HG02943 (cell line): ENCODE measurements around the gene TMEM92.
"Not testable (repeated sequence)": the region's sequence is repeated elsewhere in the genome, so short reads cannot be mapped to it uniquely, and the experiment has no call there.

Experiments used
- ATAC-seq: cut with Tn5 transposase; IDR thresholded peaks from one replicate; pipeline ENCODE4 v1.9.1; 2021; ENCODE audit warnings: mild to moderate bottlenecking, low read depth, moderate library complexity; ENCODE audit not compliant: unreplicated experiment

Gene TMEM92

DNA sequence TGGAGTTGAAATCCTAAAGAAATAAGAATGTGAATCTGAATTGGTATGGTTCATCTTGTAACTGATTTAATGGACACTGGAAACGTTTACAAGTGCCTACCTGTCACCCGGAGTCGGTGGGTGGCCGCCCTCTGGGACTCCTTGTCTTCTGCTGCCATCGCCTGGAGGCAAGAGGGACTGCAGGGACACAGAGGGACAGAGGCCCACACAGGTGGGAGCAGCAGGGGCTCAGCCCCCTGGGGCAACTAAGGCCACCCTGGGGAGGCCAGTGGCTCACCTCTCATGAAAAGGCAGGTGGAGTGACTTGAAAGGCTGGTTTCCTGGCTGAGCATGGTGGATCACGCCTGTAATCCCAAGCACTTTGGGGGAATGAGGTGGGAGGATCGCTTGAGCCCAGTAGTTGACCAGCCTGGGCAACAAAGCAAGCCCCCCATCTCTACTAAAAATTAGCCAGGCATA lies 23.2 kb downstream of the TMEM92 start:
- no peak for ATAC-seq

DNA sequence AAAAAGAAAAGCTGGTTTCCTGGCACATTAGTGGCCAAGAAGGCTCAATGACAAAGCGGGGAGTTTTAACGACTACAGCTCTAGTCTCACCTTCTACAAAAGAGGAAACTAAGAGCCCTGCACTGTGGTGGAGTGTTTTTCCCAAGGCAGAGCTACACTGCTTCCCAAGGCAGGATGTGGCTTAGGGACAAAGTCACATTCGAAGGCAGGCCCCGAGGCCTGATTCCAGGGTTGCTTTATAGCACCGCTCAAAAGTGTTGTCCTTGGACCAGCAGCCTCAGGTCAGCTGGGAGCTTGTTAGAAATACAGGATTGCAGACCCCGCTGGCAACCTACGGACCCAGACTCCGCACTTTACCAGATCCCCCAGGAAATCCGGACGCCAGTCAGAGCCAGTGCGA lies 23.8 kb downstream of the TMEM92 start:
- ATAC-seq: no peak

DNA sequence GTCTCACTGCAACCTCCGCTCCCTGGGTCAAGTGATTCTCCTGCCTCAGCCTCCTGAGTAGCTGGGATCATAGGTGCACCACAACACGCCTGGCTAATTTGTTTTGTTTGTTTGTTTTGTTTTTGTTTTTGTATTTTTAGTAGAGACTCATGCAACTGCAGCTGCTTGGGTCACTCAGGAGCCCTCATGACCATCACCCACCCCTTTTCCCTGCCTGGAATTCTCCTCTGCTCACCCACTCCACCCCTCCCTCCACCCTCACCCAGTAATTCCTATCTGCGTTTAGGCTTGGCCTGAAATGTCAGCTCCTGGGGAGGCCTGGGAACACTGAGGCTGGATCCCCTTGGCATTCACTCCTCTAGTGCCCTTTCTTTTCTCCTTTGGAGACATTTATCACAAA lies 25.5 kb downstream of the TMEM92 start:
- no peak for ATAC-seq

DNA sequence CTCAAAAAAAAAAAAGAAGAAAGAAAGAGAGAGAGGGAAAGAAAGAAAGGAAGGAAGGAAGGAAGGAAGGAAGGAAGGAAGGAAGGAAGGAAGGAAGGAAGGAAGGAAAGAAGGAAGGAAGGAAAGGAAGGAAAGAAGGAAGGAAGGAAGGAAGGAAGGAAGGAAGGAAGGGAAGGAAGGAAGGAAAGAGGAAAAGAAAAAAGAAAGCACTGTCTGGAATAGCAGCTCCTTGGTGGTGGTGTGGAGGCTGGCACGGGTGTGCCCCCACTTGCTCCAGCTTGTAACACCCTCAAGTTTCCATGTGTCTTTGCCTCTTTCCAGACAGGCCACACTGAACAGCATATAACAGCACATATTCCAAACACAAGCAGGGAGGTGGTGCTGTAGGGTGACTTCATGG lies 26.6 kb downstream of the TMEM92 start:
- not testable (repeated sequence) for ATAC-seq

DNA sequence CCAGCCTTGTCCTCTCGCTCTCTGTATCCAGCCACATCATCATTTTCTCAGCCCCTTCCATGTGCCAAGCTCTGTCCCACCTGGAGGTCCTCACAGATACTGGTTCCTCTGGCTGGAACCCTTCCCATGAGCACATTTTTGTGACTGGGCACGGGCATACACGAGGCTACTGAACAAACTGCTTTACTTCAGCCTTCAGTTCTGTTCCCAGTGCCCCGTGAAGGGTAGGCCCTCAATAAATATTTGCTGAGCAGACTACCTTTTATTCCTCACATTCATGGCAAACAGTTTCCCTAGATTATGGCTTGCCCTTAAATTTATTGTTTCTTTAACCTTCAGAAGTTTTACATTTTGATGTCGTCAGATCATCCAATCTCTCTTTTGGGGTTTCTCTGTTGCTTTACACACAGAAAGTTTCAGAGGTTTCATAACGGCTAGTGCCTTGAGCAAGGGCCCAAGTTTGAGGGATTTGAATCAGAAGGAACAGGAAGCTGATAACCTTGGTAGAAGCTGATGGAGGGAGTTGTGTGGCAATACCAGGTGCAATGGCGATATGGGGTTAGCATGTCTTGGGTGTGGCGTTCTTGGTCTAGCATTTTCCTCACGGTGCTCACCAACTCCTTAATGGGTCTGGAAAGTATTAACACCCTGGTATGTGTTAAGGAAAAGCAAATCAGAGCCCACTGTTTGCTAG lies 27.8 kb downstream of the TMEM92 start:
- ATAC-seq: no peak

DNA sequence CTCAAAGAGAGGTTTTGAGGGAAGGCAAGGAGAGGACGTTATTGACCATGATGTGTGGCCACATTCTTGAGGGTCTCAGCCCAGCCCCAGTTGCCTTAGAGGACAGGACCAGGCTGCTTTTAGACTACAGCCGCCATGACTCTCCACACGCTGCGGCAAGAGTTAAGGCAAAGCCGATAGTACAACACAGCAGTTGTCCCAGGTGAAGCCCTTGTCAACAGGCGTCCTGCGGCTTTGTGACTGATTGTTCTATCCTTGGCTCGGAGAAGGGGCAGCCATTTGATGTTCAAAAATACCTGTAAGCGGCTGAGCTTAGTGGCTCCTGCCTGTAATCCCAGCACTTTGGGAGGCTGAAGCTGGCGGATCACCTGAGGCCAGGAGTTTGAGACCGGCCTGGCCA lies 28.8 kb downstream of the TMEM92 start:
- no peak for ATAC-seq

DNA sequence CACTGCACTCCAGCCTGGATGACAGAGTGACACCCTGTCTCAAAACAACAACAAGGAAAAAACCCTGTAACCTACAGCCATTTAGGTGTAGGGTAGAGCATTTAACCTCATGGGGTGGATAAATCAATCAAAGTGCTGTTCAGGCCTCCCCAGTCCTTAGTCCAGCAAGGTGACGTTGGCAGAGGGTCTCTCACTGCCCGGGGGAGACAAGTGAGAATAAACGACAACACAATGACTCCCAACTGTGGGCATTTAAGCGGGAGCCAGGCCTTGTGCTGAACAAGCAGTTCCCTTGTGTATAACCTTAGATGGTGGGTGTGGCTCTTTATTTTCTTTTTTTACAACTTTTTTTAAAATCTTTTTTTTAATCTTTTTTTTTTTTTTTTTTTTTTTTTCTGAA lies 29.3 kb downstream of the TMEM92 start:
- ATAC-seq: no peak

DNA sequence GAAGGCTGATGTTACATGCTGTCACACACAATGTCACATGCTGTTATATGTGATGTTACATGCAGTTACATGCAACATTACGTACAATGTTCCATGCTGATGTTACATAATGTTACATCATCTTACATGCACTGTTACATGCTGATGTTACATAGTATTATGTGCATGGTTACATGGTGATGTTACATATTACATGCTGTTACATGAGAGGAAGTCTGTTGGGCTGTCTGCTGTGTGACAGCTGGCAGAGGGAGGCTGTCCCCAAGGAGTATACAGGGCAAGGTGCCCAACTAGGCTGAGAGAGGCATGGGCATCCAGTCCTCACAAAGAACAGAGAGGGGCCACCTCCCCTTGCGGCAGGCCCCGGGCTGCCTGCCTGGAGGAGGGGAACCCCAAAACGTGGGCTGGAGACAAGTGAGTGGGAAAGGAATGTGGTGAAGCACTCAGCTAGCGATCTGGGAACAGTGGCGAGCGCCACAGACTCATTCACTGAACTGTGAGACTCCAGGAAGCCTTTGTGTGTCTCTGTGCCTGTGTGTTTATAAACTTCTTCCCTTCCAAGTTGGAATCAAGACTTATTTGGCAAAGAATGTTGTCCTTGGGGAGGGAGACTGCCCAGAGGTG lies 30.6 kb downstream of the TMEM92 start:
- ATAC-seq: no peak

DNA sequence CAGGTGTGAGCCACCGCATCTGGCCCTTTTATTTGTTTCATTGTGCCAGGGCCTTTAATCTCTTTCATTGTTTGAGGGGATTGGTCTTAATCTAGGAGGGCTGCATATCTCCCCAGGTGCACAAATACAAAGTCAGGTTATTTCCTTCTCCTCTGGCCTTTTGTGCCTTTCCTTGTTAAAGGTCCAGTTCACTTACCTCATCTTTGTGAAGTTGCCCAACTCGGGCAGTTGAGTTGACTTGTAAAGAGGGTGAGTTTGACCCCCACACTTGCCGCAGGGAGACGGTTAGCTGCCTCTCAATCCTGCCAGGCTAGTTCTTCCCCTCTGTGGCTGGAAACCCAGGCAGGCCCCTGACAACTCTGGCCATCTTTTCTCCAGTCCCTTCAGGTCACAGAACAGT lies 33.4 kb downstream of the TMEM92 start:
- no peak for ATAC-seq

DNA sequence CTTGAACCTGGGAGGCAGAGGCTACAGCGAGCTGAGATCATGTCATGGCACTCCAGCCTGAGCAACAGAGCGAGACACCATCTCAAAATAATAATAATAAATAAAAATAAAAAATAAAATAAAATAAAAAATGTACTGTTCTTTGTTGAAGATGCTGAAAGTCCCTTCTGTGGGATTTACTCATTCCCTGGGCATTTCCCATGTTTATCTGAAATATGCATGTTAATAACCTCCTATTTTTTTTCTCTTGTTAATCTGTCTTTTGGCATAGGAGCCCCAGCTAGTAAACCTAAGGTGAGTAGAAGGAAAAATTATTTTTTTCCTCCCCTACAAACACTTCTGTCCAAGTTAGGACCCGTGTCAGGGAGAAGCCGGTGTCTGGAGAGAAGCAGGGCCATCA lies 34.4 kb downstream of the TMEM92 start:
- ATAC-seq: no peak

DNA sequence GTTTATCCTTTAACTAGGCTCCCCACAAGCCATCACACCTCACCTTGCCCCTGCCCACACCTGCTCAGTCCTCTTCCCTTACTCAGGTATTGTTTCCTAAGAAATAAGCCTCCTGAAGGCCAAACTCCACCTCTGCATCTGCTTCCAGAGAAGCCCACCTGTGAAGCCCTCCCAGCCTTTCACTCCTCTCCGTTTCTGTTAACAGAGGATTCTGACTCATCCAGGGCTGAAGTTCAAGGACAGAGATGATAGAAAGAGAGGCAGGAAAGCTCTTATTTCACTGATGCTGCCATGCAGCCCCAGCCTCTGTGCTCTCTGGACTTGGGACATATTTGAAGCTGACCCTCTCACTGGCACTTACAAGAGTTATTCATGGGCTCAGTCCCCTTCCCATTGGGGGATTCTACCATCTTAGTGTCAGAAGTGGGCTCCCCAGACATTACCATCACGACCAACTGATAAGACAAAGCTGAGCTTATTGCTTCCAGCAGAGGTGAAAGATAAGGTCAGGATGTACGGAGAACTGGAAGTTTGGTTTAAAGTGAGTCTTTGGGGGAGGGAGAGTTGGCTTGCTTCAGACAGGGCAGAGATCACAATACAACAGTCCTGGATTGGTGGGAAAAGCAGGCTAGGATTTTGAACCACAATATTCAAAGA lies 36.3 kb downstream of the TMEM92 start:
- no peak for ATAC-seq

DNA sequence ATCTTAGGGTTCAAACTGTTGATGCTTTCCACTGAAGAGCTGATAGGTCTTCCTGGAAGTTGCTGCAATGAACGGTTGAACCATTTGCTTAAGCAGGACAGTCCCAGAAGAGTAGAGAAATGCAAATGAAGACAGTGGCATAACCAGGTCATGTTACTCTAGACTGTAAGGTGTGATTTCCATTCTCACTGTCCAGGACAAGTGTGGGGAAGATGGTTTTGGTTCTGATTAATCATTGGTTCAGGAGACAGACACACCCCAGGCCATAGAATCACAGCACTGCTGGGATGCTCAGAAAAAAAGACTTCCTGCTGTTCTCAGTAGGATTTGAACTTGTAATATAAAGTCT lies 36.8 kb downstream of the TMEM92 start:
- no peak for ATAC-seq

DNA sequence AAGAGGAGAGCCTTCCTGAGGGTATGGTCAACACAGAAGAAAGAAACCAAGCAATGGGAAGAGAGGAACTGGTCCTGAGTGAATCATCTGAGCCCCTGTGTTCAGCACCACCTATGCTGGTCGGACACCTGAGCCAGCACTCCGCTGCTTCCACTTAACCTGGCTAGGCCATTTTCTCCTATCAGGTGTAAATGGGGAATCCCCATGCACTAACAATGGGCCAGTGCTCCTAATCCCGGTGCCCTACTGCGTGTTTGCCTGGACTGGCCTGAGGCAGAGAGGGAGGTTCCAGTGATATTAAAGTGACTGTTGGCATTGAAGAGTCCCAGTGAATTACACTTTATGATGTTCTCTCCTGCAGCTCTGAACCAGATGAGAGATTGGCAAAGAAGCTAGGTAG lies 37.2 kb downstream of the TMEM92 start:
- no peak for ATAC-seq

DNA sequence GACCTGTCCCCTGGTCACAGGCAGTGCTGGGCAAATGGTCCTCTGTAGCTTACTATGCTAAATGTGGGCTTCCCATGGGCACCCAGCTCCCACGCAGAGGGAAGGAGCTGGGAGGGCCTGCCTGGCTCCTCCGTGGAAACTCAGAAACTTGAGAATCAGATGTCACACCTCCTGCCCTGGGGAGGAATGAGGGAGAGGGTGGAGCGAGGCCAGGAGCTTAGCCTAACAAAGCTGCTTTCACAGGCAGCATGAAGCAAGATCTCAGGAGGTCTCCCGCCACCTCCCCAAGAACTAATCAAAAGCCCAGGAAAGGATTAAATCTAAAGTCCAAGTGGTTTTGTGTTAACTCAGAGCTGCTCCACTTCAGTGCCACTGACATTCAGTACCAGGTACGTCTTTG lies 38.0 kb downstream of the TMEM92 start:
- no peak for ATAC-seq

DNA sequence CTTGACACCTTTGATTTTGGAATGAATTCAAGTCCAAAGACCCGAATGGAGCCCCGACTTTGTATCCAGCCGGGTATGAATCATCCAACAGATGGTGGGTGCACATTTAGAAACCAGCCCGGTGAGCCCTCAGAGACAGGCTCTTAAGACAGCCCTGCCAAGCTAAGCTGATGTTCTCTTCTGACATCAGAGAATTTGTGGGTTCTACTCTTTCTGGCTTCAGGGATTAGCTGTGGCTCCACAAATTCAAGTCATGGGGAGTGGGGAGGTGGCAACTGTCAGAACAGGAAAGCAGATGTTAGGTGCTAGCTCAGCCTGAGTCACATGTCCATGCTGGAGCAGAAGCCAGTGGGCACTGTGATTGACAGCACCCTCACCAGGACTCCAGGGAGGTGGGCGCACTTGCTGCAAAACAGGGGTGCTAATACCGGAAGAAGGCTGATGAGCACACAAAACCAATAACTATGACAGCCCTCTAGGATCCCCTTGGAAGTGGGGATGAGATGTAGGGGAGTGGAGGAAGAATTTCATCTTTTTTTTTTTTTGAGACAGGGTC lies 40.3 kb downstream of the TMEM92 start:
- ATAC-seq: no peak

DNA sequence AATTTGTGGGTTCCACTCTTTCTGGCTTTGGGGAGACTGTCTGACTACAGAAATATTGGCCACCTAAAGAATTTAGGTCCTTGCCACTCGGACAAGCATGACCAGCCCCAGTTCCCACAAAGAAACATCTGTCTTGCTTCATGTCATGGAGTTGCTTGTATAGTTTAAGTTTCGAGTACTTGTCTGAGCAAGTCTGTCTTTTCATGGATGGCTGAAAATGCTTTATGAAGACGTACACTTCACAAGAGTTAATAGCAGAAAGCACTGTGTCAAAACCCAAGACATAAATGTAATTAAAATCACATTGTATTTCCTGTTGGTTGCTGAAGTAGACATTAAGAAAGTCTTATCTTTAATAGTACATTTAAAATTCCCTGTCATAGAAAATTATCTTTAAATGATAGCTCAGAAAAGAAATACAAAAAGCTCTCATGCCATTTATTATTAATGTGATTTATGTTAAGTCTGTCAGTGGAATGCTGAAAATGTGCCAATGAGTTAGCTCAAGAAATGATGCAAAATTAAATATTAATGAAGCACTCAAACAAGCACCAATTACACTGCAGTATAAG lies 41.8 kb downstream of the TMEM92 start:
- ATAC-seq: no peak

DNA sequence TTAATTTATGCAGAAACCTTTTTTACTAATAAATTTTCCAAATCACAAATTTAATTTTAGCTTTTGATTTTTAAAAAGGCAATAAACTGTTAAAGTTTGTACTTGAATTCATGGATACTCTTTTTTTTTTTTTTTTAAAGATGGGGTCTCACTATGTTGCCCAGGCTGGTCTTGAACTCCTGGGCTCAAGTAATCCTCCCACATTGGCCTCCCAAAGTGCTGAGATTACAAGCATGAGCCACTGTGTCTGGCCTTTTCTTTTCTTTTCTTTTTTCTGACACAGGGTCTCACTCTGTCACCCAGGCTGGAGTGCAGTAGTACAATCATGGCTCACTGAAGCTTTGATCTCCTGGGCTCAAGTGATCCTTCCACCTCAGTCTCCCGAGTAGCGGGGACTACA lies 42.4 kb downstream of the TMEM92 start:
- not testable (repeated sequence) for ATAC-seq

DNA sequence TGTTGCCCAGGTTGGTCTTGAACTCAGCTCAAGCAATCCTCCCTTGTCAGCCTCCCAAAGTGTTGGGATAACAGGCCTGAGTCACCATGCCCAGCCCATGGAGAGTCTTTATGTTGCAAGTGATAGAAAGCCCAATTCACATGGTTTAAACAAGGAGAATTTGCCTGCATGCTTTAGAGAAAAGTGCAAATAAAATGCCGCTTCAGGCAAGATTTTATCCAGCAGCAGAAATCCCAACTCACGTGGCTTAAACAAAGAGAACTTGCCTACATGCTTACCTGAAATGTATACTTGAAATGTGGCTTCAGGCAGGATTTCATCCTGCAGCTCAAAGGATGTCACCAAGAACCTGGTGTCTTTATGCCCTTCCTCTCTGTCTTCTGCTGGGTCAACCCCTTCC lies 42.9 kb downstream of the TMEM92 start:
- no peak for ATAC-seq

DNA sequence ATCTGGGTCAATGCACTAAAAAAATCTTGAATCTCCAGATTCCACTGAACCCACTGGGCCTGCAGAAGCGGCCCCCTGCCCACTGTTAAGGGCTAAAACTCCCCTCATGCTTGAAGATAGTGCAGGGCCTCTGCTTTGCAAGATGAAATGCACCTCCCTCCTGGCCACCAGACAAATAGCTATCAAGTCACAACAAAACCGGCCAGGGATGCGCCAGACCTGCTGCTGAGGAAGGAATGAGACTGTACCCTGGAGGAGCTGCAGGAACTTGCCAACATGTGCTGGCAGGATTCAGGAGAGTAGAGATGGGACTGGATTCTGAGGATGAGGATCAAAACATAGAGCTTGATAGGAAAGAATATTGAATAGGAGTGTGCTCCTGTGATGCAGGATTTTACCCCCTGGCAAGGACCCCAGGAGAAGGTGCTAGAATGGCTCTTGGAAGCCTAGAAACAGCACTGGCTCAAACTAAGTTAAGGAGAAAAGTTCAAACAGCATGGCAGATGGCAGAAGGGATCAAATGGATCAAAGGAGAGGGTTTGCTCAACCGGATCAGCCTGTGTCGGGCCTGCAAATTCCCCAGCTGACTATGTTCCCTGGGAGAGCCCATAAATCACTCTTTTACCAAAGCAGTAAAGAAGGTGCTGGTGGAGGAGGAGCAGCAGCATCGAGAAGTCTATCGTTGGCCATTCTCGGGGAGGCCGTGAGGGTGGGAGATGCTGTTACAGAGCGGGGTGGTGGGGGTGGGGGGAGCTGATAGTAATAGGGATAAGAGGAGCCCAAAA lies 44.4 kb downstream of the TMEM92 start:
- no peak for ATAC-seq

DNA sequence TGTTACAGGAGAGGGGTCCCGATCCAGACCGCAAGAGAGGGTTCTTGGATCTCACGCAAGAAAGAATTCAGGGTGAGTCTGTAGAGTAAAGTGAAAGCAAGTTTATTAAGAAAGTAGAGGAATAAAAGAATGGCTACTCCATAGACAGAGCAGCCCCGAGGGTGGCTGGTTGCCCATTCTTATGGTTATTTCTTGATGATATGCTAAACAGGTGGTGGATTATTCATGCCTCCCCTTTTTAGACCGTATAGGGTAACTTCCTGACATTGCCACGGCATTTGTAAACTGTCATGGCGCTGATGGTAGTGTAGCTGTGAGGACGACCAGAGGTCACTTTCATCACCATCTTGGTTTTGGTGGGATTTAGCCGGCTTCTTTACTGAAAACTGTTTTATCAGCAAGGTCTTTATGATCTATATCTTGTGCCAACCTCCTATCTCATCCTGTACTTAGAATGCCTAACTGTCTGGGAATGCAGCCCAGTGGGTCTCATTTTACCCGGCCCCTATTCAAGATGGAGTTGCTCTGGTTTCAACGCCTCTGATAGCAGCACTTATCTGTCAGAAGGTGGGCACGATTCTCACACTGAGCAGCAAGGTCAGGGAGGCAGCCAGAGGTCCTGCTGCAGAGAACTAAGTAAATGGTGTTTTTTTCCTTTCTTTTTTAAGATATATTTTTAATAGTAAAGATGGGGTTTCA lies 45.2 kb downstream of the TMEM92 start:
- no peak for ATAC-seq
